HL-60 (cell line): ENCODE data around the gene ADPRS.

ENCODE experiments used
- DNase-seq, 2 experiments: peaks; one replicate each; pipeline ENCODE4 v3.0.0-alpha.2; 2010 to 2020; ENCODE audit warnings: low read depth in 1 of 2, low spot score in 1 of 2
- H3K27ac ChIP-seq: fragments of 250-450 bp; sonication (Bioruptor Pico); replicated peaks from 2 replicates; pipeline ENCODE4 v1.5.1; 2020; ENCODE audit warnings: mild to moderate bottlenecking, moderate library complexity
- H3K27me3 ChIP-seq: fragments of 250-450 bp; sonication (Bioruptor Pico); 2 replicates; pipeline ENCODE4 v1.5.1; 2021; ENCODE audit warnings: mild to moderate bottlenecking, moderate library complexity; ENCODE audit not compliant: insufficient read depth, poor library complexity, severe bottlenecking
- H3K4me3 ChIP-seq: replicated peaks from 2 replicates; pipeline ENCODE4 v1.5.1; 2011; ENCODE audit warnings: mild to moderate bottlenecking, control low read depth, low read length; ENCODE audit not compliant: insufficient read depth
- GABPA ChIP-seq: IDR thresholded peaks from 2 replicates; pipeline ENCODE4 v1.6.1; 2012; ENCODE audit warnings: low read depth
- POLR2AphosphoS5 ChIP-seq: IDR thresholded peaks from 2 replicates; pipeline ENCODE4 v1.6.1; 2012; ENCODE audit warnings: low read depth
- SPI1 ChIP-seq: IDR thresholded peaks from 2 replicates; pipeline ENCODE4 v1.6.1; 2012; ENCODE audit warnings: low read depth, mild to moderate bottlenecking, borderline replicate concordance
- TF ChIP-seq, protein P1 (sequence below): IDR thresholded peaks from one replicate; pipeline ENCODE4 v1.5.1; 2011; ENCODE audit warnings: low read length, control low read depth, inconsistent platforms; ENCODE audit not compliant: insufficient read depth
- TF ChIP-seq, protein P2 (sequence below): IDR thresholded peaks from 2 replicates; pipeline ENCODE4 v1.6.1; 2012; ENCODE audit warnings: low read depth; ENCODE audit not compliant: insufficient replicate concordance

The ADPRS gene

DNA sequence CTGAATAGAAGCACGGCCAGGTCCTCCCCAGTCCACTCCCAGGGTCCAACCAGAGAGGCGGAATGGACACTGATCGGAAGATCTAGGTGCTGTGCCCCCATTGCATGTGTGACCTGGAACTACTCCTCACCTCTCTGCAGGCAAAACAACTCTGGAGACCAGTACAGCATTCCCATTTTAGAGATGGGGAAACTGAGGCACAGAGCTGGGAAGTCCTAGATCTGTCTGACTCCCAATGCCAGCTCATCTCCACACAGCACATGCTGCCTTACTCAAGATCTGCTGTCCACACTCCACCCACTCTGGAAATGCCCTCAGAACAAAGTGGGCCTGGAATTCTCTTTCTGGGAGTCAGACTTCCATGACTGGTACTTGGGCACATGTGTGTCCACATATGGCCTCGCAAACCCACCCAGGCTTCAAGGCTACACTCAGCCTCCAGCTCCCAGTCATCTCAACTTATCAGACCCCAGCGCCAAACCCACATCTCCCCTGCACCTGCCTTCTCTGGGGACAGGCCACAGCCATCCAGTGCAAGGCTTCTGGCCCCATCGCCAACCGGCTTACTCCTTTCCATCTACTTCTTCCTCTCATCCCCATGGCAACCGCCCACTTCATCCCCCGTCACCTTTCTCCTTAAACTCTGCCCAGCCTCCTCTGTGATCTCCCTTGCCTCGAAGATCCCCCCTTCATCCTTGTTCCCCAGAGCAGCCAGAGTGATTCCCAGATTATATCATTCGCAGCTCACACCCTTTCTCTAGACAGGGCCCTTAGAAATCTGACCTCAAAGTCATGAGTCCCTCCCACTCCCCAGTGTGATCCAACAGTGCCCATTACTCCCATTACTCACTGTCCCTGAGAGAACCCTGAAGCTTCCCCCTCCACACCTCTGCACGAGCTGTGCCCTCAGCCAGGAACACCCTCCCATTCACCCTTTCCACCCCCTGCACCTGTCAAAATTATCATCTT lies 33.7 kb downstream of the ADPRS start:
- no peak for DNase-seq
- H3K27ac ChIP-seq = no peak overlapping the region
- peaks cover 19% of the 10 kb centered on the region for H3K27me3 ChIP-seq
- TF ChIP-seq, protein P1, sequence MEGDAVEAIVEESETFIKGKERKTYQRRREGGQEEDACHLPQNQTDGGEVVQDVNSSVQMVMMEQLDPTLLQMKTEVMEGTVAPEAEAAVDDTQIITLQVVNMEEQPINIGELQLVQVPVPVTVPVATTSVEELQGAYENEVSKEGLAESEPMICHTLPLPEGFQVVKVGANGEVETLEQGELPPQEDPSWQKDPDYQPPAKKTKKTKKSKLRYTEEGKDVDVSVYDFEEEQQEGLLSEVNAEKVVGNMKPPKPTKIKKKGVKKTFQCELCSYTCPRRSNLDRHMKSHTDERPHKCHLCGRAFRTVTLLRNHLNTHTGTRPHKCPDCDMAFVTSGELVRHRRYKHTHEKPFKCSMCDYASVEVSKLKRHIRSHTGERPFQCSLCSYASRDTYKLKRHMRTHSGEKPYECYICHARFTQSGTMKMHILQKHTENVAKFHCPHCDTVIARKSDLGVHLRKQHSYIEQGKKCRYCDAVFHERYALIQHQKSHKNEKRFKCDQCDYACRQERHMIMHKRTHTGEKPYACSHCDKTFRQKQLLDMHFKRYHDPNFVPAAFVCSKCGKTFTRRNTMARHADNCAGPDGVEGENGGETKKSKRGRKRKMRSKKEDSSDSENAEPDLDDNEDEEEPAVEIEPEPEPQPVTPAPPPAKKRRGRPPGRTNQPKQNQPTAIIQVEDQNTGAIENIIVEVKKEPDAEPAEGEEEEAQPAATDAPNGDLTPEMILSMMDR = no peak
- TF ChIP-seq, protein P2, sequence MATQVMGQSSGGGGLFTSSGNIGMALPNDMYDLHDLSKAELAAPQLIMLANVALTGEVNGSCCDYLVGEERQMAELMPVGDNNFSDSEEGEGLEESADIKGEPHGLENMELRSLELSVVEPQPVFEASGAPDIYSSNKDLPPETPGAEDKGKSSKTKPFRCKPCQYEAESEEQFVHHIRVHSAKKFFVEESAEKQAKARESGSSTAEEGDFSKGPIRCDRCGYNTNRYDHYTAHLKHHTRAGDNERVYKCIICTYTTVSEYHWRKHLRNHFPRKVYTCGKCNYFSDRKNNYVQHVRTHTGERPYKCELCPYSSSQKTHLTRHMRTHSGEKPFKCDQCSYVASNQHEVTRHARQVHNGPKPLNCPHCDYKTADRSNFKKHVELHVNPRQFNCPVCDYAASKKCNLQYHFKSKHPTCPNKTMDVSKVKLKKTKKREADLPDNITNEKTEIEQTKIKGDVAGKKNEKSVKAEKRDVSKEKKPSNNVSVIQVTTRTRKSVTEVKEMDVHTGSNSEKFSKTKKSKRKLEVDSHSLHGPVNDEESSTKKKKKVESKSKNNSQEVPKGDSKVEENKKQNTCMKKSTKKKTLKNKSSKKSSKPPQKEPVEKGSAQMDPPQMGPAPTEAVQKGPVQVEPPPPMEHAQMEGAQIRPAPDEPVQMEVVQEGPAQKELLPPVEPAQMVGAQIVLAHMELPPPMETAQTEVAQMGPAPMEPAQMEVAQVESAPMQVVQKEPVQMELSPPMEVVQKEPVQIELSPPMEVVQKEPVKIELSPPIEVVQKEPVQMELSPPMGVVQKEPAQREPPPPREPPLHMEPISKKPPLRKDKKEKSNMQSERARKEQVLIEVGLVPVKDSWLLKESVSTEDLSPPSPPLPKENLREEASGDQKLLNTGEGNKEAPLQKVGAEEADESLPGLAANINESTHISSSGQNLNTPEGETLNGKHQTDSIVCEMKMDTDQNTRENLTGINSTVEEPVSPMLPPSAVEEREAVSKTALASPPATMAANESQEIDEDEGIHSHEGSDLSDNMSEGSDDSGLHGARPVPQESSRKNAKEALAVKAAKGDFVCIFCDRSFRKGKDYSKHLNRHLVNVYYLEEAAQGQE = no peak
- TF ChIP-seq GABPA = no peak
- no peak overlapping the region for H3K4me3 ChIP-seq

DNA sequence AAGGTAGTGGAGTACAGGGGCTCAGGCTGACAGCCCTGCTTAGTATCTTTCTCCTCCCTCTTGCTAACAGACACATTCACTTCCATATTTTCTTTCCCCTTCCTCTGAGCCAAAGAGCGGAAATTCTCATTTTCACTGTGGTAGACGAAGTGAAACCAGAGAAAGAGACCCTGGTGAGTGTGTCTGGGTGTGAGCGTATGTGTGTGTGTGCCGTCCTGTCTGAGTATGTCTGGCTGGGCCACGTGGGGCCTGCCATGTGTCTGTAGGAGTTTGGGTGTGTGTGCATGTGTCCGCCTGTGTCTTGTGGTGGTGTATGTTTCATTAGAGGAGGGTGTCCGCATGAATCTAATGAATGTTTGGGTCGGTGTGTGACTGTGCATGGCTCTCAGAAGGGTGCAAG lies 34.7 kb downstream of the ADPRS start:
- Histone ChIP-seq H3K27ac (no peak overlapping the region), H3K4me3 (no peak overlapping the region), H3K27me3 (peaks cover 19% of the 10 kb centered on the region)
- TF ChIP-seq SPI1 = no peak
- TF ChIP-seq, protein P1 = no peak
- no peak for TF ChIP-seq POLR2AphosphoS5
- TF ChIP-seq, protein P2 = no peak
- no peak for TF ChIP-seq GABPA
- DNase-seq = peak in 1 of 2 experiments; percentile 51

DNA sequence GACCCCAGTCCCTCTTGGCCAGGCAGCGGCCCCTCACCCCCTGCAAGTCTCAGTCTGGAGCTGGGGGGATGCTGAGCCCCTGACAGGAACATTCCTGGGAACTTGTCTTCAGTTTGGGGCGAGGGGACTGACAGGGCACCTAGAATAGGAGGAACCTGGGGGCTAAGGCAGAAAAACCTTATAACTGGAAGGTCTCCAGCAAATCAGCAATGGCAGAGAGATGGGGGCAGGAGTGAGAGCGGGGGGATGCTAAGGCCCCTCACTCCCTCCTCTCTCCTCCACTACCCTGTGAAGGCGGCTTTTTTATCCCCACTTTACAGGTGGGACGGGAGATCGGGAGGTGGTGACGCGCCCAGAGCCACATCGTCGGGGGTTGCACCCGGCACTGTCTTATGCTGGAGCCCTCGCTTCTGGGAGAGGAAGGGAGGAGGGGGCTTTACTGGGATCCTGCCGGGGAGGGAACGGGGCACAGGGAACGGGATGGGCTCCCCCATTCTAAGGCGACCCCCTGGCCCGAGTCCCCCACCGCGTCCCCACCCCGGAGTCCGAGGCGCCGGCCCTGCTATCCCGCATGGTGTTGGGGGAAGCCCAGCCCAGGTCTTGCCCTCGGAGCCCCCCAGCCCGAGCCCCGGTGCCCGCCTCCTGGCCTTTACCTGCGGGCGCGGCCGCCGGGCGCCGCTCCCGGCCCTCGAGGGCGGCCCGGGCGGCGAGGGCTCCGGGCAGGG lies 35.9 kb downstream of the ADPRS start:
- Histone ChIP-seq H3K27me3 (peaks cover 19% of the 10 kb centered on the region), H3K27ac (no peak overlapping the region), H3K4me3 (no peak overlapping the region)
- TF ChIP-seq, protein P1 = no peak
- TF ChIP-seq SPI1 (no peak), GABPA (no peak), POLR2AphosphoS5 (no peak)
- TF ChIP-seq, protein P2 = no peak
- DNase-seq = no peak
